Activated T-helper 1 cell treated with anti-CD3 and anti-CD28 coated beads, Interleukin-12 subunit alpha, Interleukin-12 subunit beta, Interleukin-2, Interleukin-4 antibody, amounts not matched to agents 30 ng/mL and 10 ng/mL and 1 ng/mL, durations not matched to agents 14 hours and 24 hours and 36 hours (primary cell): ENCODE data around the gene FARP1. TPM values are rescaled to one million over a fixed set of nuclear protein-coding genes. Genes with fewer than 3 reads are reported as not detected.
A peak's percentile ranks its signal among the peaks of the same experiment; 100 is the strongest.

Experiments
- DNase-seq: peaks from one replicate; pipeline ENCODE4 v3.0.0; 2021; ENCODE audit warnings: low spot score
- H3K27ac Mint-ChIP-seq: one replicate; pipeline ENCODE4 v1.8.0; 2021; ENCODE audit warnings: mild to moderate bottlenecking, mixed read lengths
- H3K27me3 Mint-ChIP-seq: one replicate; pipeline ENCODE4 v1.8.0; 2022; ENCODE audit warnings: mild to moderate bottlenecking, moderate library complexity, mixed read lengths; ENCODE audit not compliant: insufficient read depth
- H3K36me3 Mint-ChIP-seq: one replicate; pipeline ENCODE4 v1.8.0; 2021; ENCODE audit warnings: low read depth, mixed read lengths
- H3K4me1 Mint-ChIP-seq: one replicate; pipeline ENCODE4 v1.8.0; 2021; ENCODE audit warnings: low read depth, mixed read lengths
- H3K4me3 Mint-ChIP-seq: one replicate; pipeline ENCODE4 v1.8.0; 2021; ENCODE audit warnings: mild to moderate bottlenecking, moderate library complexity, mixed read lengths
- H3K9me3 Mint-ChIP-seq: one replicate; pipeline ENCODE4 v1.8.0; 2021; ENCODE audit warnings: mixed read lengths
- intact Hi-C: fragments of 100-400 bp; cut with micrococcal nuclease; formaldehyde crosslinking; loops from one replicate; pipeline ENCODE4 v1.15.1; 2024
- total RNA-seq: library from RNA; stranded (reverse); gene quantifications from 2 replicates; pipeline ENCODE4 v1.2.3, GENCODE V29; 2022

FARP1 gene
- total RNA-seq, 1 donor from 2014 or later, result 0.34 TPM

GRCh38 chr13:98436233-98436910 is 293.5 kb downstream of the FARP1 start:
- Mint-ChIP-seq H3K9me3 (no peaks in the 10 kb centered on the region), H3K36me3 (no peaks in the 10 kb centered on the region), H3K27me3 (no peaks in the 10 kb centered on the region), H3K27ac (no peak overlapping the region), H3K4me1 (no peaks in the 10 kb centered on the region), H3K4me3 (no peak overlapping the region)
- no peak for DNase-seq
- intact Hi-C loops, result no loop called here

- Mint-ChIP-seq H3K27me3 (no peaks in the 10 kb centered on the region), H3K4me1 (no peaks in the 10 kb centered on the region), H3K4me3 (no peak overlapping the region), H3K36me3 (no peaks in the 10 kb centered on the region), H3K9me3 (no peaks in the 10 kb centered on the region), H3K27ac (no peak overlapping the region)
- intact Hi-C loops, result no loop called here
- no peak for DNase-seq
Measured at GRCh38 chr13:98438246-98439125, 295.6 kb downstream of the FARP1 start.

GRCh38 chr13:98439126-98439828 is 296.4 kb downstream of the FARP1 start:
- no peaks in the 10 kb centered on the region for H3K9me3 Mint-ChIP-seq
- H3K4me3 Mint-ChIP-seq, result no peak overlapping the region
- no peaks in the 10 kb centered on the region for H3K4me1 Mint-ChIP-seq
- no peak for DNase-seq
- no peaks in the 10 kb centered on the region for H3K36me3 Mint-ChIP-seq
- no peak overlapping the region for H3K27ac Mint-ChIP-seq
- intact Hi-C loops, result no loop called here
- no peaks in the 10 kb centered on the region for H3K27me3 Mint-ChIP-seq

GRCh38 chr13:98439896-98440295 is 297.0 kb downstream of the FARP1 start:
- Mint-ChIP-seq H3K4me3 (no peak overlapping the region), H3K4me1 (no peaks in the 10 kb centered on the region), H3K27me3 (no peaks in the 10 kb centered on the region), H3K27ac (no peak overlapping the region), H3K9me3 (no peaks in the 10 kb centered on the region), H3K36me3 (no peaks in the 10 kb centered on the region)
- intact Hi-C loops, result no loop called here
- DNase-seq, result no peak

- intact Hi-C loops, result no loop called here
- no peak for DNase-seq
- H3K27me3 Mint-ChIP-seq, result no peaks in the 10 kb centered on the region
- H3K27ac Mint-ChIP-seq, result no peak overlapping the region
- no peak overlapping the region for H3K4me3 Mint-ChIP-seq
- H3K36me3 Mint-ChIP-seq, result no peaks in the 10 kb centered on the region
- peaks cover 4% of the 10 kb centered on the region for H3K4me1 Mint-ChIP-seq
- H3K9me3 Mint-ChIP-seq, result no peaks in the 10 kb centered on the region
Measured at GRCh38 chr13:98440390-98441055, 297.6 kb downstream of the FARP1 start.

GRCh38 chr13:98441056-98441676 is 298.3 kb downstream of the FARP1 start:
- Mint-ChIP-seq H3K4me3 (no peak overlapping the region), H3K36me3 (no peaks in the 10 kb centered on the region), H3K9me3 (no peaks in the 10 kb centered on the region), H3K4me1 (peaks cover 7% of the 10 kb centered on the region), H3K27ac (no peak overlapping the region), H3K27me3 (no peaks in the 10 kb centered on the region)
- intact Hi-C loops, result no loop called here
- DNase-seq, result no peak

GRCh38 chr13:98442391-98443230 is 299.7 kb downstream of the FARP1 start:
- no peaks in the 10 kb centered on the region for H3K27me3 Mint-ChIP-seq
- H3K36me3 Mint-ChIP-seq, result peaks cover 5% of the 10 kb centered on the region
- H3K4me1 Mint-ChIP-seq, result peaks cover 7% of the 10 kb centered on the region
- intact Hi-C loops, result no loop called here
- no peak overlapping the region for H3K27ac Mint-ChIP-seq
- no peaks in the 10 kb centered on the region for H3K9me3 Mint-ChIP-seq
- no peak for DNase-seq
- H3K4me3 Mint-ChIP-seq, result no peak overlapping the region

GRCh38 chr13:98443329-98443728 is 300.4 kb downstream of the FARP1 start:
- DNase-seq, result no peak
- no peaks in the 10 kb centered on the region for H3K27me3 Mint-ChIP-seq
- no peak overlapping the region for H3K4me3 Mint-ChIP-seq
- peaks cover 12% of the 10 kb centered on the region for H3K36me3 Mint-ChIP-seq
- H3K4me1 Mint-ChIP-seq, result peaks cover 7% of the 10 kb centered on the region
- intact Hi-C loops, result no loop called here
- H3K9me3 Mint-ChIP-seq, result no peaks in the 10 kb centered on the region
- no peak overlapping the region for H3K27ac Mint-ChIP-seq

GRCh38 chr13:98443800-98444325 is 301.0 kb downstream of the FARP1 start:
- Mint-ChIP-seq H3K4me1 (peaks cover 7% of the 10 kb centered on the region), H3K36me3 (peaks cover 13% of the 10 kb centered on the region), H3K27me3 (no peaks in the 10 kb centered on the region), H3K4me3 (no peak overlapping the region), H3K9me3 (no peaks in the 10 kb centered on the region), H3K27ac (no peak overlapping the region)
- DNase-seq, result no peak
- intact Hi-C loops, result no loop called here

GRCh38 chr13:98444381-98444780 is 301.5 kb downstream of the FARP1 start:
- Mint-ChIP-seq H3K4me1 (peaks cover 7% of the 10 kb centered on the region), H3K4me3 (no peak overlapping the region), H3K36me3 (peaks cover 16% of the 10 kb centered on the region), H3K27me3 (no peaks in the 10 kb centered on the region), H3K27ac (no peak overlapping the region), H3K9me3 (no peaks in the 10 kb centered on the region)
- intact Hi-C loops, result no loop called here
- DNase-seq, result no peak

- Mint-ChIP-seq H3K4me3 (no peak overlapping the region), H3K27me3 (no peaks in the 10 kb centered on the region), H3K4me1 (peaks cover 8% of the 10 kb centered on the region), H3K36me3 (peaks cover 19% of the 10 kb centered on the region), H3K9me3 (no peaks in the 10 kb centered on the region), H3K27ac (peak overlapping the region; percentile 58)
- intact Hi-C loops, result loop anchor here (1.0 kb wide), 3 partner anchors 208 to 398 kb away; no protein-coding TSS in a partner anchor
- DNase-seq, result peak; percentile 62
Measured at GRCh38 chr13:98445340-98446233, 302.7 kb downstream of the FARP1 start.
